ENCODE results near the gene OGFOD2. TPM values are rescaled to one million over a fixed set of nuclear protein-coding genes. Genes with fewer than 3 reads are reported as not detected.

The OGFOD2 gene
- total and polyA plus RNA-seq, 2 of the 13 experiments (the other 11 are each of a cell fraction or from before 2014, with no cell fraction given), result 13.2 to 14.6 TPM

- TF ChIP-seq, protein P1, sequence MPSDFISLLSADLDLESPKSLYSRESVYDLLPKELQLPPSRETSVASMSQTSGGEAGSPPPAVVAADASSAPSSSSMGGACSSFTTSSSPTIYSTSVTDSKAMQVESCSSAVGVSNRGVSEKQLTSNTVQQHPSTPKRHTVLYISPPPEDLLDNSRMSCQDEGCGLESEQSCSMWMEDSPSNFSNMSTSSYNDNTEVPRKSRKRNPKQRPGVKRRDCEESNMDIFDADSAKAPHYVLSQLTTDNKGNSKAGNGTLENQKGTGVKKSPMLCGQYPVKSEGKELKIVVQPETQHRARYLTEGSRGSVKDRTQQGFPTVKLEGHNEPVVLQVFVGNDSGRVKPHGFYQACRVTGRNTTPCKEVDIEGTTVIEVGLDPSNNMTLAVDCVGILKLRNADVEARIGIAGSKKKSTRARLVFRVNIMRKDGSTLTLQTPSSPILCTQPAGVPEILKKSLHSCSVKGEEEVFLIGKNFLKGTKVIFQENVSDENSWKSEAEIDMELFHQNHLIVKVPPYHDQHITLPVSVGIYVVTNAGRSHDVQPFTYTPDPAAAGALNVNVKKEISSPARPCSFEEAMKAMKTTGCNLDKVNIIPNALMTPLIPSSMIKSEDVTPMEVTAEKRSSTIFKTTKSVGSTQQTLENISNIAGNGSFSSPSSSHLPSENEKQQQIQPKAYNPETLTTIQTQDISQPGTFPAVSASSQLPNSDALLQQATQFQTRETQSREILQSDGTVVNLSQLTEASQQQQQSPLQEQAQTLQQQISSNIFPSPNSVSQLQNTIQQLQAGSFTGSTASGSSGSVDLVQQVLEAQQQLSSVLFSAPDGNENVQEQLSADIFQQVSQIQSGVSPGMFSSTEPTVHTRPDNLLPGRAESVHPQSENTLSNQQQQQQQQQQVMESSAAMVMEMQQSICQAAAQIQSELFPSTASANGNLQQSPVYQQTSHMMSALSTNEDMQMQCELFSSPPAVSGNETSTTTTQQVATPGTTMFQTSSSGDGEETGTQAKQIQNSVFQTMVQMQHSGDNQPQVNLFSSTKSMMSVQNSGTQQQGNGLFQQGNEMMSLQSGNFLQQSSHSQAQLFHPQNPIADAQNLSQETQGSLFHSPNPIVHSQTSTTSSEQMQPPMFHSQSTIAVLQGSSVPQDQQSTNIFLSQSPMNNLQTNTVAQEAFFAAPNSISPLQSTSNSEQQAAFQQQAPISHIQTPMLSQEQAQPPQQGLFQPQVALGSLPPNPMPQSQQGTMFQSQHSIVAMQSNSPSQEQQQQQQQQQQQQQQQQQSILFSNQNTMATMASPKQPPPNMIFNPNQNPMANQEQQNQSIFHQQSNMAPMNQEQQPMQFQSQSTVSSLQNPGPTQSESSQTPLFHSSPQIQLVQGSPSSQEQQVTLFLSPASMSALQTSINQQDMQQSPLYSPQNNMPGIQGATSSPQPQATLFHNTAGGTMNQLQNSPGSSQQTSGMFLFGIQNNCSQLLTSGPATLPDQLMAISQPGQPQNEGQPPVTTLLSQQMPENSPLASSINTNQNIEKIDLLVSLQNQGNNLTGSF (CRISPR knock-in tag; IDR thresholded peaks at IDR 0.05), result no peak
- TF ChIP-seq IRF2 (CRISPR knock-in tag; IDR thresholded peaks at IDR 0.05), result 0 out of 2 replicates have a peak, but pooled peaks have one; percentile 12
- TF ChIP-seq HNF4A (CRISPR knock-in tag; IDR thresholded peaks at IDR 0.05), result no peak
- no peak for TF ChIP-seq ZNF12 (CRISPR knock-in tag; IDR thresholded peaks at IDR 0.05)
- no peak for TF ChIP-seq TEF (CRISPR knock-in tag; IDR thresholded peaks at IDR 0.05)
- no peak for TF ChIP-seq SRSF1 (optimal IDR thresholded peaks at IDR 0.05; ENCODE audit: low read depth, low read length)
- no peak for TF ChIP-seq HNRNPUL1 (IDR thresholded peaks at IDR 0.05; ENCODE audit: low read depth, low read length)
- TF ChIP-seq THAP7 (CRISPR knock-in tag; IDR thresholded peaks at IDR 0.05), result no peak
- no peak for TF ChIP-seq KDM5A (IDR thresholded peaks at IDR 0.05; ENCODE audit: borderline replicate concordance, low read length)
- TF ChIP-seq ZNF619 (CRISPR knock-in tag; IDR thresholded peaks at IDR 0.05), result no peak
These were observed 8.1 kb upstream of the OGFOD2 start (continued) for GRCh38 chr12:122966743-122967550.

Data from HepG2 (cell line).